Mucosa of rectum (tissue), 2 donors: Measurements from ENCODE around the gene LRRC10B.

Source experiments
- H3K27ac ChIP-seq, 2 donors: one replicate each; pipeline ENCODE4 v1.7.0; 2013; ENCODE audit warnings: inconsistent platforms in 2 of 2, low read depth in 2 of 2, low read length in 2 of 2
- H3K27me3 ChIP-seq, 2 donors: one replicate each; pipeline ENCODE4 v1.7.0; 2013; ENCODE audit warnings: low read length in 2 of 2; ENCODE audit not compliant: control insufficient read depth in 2 of 2, insufficient read depth in 2 of 2
- H3K36me3 ChIP-seq, 2 donors: one replicate each; pipeline ENCODE4 v1.7.0; 2013; ENCODE audit warnings: low read length in 2 of 2; ENCODE audit not compliant: control insufficient read depth in 2 of 2, insufficient read depth in 2 of 2
- H3K4me1 ChIP-seq, 2 donors: one replicate each; pipeline ENCODE4 v1.7.0; 2013; ENCODE audit warnings: low read length in 2 of 2, mild to moderate bottlenecking in 1 of 2; ENCODE audit not compliant: control insufficient read depth in 2 of 2, insufficient read depth in 2 of 2
- H3K4me3 ChIP-seq, 2 donors: one replicate each; pipeline ENCODE4 v1.7.0; 2013; ENCODE audit warnings: low read length in 2 of 2
- H3K9ac ChIP-seq, 2 donors: one replicate each; pipeline ENCODE4 v1.7.0; 2013; ENCODE audit warnings: low read length in 2 of 2, low read depth in 1 of 2, mild to moderate bottlenecking in 1 of 2
- H3K9me3 ChIP-seq, 2 donors: one replicate each; pipeline ENCODE4 v1.7.0; 2013; ENCODE audit warnings: low read length in 2 of 2; ENCODE audit not compliant: control insufficient read depth in 2 of 2
- donor health status: healthy.
- donor health status: Normal muscosa, but diverticular disease.

Gene LRRC10B

DNA sequence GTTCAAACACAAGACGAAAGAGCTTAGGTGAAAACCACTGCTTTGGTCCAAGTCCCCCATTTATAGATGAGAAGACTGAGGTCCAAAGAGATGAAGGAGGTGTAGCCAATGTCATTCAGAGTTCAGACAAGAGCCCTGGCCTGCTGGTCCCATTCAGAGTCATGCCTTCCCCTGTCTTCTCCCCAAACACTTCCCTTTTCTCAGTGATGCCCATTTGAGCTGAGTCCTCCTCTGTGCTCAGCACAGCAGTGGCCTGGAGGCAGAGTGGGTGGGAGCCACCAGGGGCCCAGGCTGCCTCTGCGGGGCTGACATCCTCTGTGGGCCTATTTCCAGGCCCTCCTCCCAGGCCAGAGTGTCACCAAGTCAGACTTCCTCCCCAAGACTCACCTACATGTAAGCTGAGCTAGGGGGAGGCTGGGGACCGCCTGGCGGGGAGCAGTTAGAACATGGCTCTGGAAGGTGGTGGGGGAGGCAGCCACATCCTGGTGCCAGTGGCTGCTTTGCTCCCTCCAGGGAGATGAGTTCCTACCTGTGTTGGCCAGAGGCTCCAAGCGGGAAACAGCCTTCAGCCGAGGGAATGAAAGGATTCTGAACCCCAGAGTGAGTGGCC, 22.4 kb upstream of the LRRC10B start:
- H3K27ac ChIP-seq = no peak overlapping the region
- H3K9ac ChIP-seq = no peak overlapping the region
- no peaks in the 10 kb centered on the region for H3K36me3 ChIP-seq
- peaks cover 13 to 24% of the 10 kb centered on the region in 2 donors for H3K4me1 ChIP-seq
- H3K4me3 ChIP-seq = no peak overlapping the region
- H3K9me3 ChIP-seq = no peaks in the 10 kb centered on the region
- H3K27me3 ChIP-seq = no peaks in the 10 kb centered on the region

DNA sequence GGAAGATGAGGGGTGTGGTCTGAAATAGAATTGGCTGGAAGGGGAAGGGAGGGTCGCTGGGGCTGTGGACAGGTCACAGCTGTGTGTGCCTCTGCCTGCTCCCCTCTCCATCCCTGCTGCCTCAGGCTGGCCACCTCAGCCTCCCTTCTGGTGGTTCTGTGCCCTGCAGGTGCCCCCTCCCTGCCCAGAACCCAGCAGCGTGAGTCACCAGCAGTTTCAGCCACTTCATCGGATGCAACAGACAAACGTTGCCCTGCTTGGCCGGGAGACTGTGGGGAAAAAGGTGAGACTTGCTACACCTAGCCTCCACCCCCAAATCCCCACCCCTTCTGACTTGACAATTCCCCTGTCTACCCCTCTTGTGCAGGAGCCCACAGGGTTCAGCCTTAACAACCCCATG, 21.8 kb upstream of the LRRC10B start:
- H3K36me3 ChIP-seq = no peaks in the 10 kb centered on the region
- no peaks in the 10 kb centered on the region for H3K27me3 ChIP-seq
- no peak overlapping the region for H3K4me3 ChIP-seq
- no peaks in the 10 kb centered on the region for H3K9me3 ChIP-seq
- no peak overlapping the region for H3K27ac ChIP-seq
- peaks cover 13 to 21% of the 10 kb centered on the region in 2 donors for H3K4me1 ChIP-seq
- H3K9ac ChIP-seq = no peak overlapping the region

DNA sequence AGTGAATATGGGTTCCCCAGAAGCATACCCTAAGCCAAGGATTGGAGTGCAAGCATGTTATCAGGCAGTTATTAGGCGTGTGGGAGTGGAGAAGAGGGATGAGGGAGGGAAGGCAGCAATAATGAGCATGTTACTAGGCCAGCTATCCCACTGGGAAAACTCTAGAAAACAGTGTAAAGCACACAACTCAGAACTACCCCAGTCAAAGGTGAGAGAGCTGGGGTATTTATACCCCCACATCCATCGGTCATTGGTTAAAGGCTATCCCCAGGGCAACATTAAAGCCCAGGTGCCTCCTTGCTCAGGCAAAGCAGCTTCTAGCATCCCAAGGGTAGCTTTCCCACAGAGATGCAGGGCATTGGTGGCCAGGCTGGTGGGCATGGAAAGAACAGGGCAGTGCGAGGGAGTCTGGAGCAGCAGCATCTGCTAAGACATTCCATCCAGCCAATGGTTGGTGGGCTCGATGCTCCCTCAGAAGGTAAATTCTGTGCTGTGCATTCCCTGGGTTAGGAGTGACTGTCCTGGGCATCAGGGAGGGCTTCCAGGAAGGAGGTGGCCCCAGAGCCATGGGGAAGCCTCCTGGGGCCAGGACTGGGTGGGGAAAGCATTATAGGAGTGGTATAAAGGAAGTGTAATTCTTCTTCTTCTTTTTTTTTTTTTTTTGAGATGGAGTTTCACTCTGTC, 21.1 kb upstream of the LRRC10B start:
- H3K4me3 ChIP-seq = no peak overlapping the region
- H3K27me3 ChIP-seq = no peaks in the 10 kb centered on the region
- peaks cover 13 to 21% of the 10 kb centered on the region in 2 donors for H3K4me1 ChIP-seq
- no peaks in the 10 kb centered on the region for H3K9me3 ChIP-seq
- no peaks in the 10 kb centered on the region for H3K36me3 ChIP-seq
- H3K27ac ChIP-seq = no peak overlapping the region
- H3K9ac ChIP-seq = no peak overlapping the region

DNA sequence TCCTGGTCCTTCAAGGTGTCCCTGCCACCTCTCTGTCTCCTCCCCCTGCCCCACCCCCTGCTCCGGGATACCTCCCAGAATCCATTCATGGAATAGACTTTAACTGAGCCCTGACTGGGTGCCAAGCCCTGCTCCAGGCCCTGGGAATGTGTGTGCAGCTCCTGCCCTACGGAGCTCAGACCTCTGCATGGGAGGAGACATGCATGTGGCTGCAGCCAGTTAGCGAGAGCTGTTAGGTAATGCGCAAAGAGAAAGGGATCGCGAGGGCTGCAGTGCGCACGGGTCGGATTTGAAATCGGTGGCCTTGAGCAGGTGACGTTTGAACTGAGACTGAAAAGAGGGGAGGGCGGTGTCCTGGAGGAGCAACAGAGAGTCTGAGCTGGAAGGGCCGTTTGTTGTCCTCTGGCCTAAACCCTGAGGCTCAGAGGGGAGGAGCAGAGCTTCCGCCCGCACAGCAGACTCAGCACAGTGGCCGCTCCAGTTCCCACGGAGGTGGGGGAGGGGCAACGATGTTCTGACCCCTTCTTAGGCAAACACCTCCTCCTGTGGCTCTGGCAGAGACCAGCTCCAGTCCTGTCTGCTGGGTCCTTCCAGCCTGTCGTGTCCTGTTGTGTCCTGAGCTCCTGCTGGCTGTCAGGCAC, 19.8 kb upstream of the LRRC10B start:
- H3K27ac ChIP-seq = peak overlapping the region; percentile 46 to 66
- no peaks in the 10 kb centered on the region for H3K9me3 ChIP-seq
- peak overlapping the region; percentile 32 to 51 for H3K4me3 ChIP-seq
- H3K9ac ChIP-seq = peak overlapping the region in 1 of 2 donors; percentile 36
- peaks cover 13 to 21% of the 10 kb centered on the region in 2 donors for H3K4me1 ChIP-seq
- H3K36me3 ChIP-seq = no peaks in the 10 kb centered on the region
- H3K27me3 ChIP-seq = no peaks in the 10 kb centered on the region

- Histone ChIP-seq H3K9ac (no peak overlapping the region), H3K27ac (peak overlapping the region in 1 of 2 donors; percentile 66), H3K4me3 (no peak overlapping the region)
These were observed 18.5 kb upstream of the LRRC10B start for GRCh38 chr11:61489833-61490721.

GRCh38 chr11:61491736-61492395, 16.7 kb upstream of the LRRC10B start:
- no peaks in the 10 kb centered on the region for H3K9me3 ChIP-seq
- H3K4me1 ChIP-seq = peaks cover 13 to 21% of the 10 kb centered on the region in 2 donors
- H3K4me3 ChIP-seq = no peak overlapping the region
- no peaks in the 10 kb centered on the region for H3K36me3 ChIP-seq
- H3K27ac ChIP-seq = no peak overlapping the region
- no peaks in the 10 kb centered on the region for H3K27me3 ChIP-seq
- H3K9ac ChIP-seq = no peak overlapping the region

More at GRCh38 chr11:61489833-61490721, 18.5 kb upstream of the LRRC10B start:
- H3K4me1 ChIP-seq = peaks cover 13 to 21% of the 10 kb centered on the region in 2 donors
- H3K36me3 ChIP-seq = no peaks in the 10 kb centered on the region
- no peaks in the 10 kb centered on the region for H3K27me3 ChIP-seq
- no peaks in the 10 kb centered on the region for H3K9me3 ChIP-seq

GRCh38 chr11:61494381-61494961, 14.1 kb upstream of the LRRC10B start:
- H3K4me1 ChIP-seq = peaks cover 5 to 10% of the 10 kb centered on the region in 2 donors
- H3K4me3 ChIP-seq = no peak overlapping the region
- H3K27me3 ChIP-seq = no peaks in the 10 kb centered on the region
- no peak overlapping the region for H3K27ac ChIP-seq
- no peaks in the 10 kb centered on the region for H3K36me3 ChIP-seq
- H3K9me3 ChIP-seq = no peaks in the 10 kb centered on the region
- no peak overlapping the region for H3K9ac ChIP-seq

GRCh38 chr11:61495801-61496601, 12.5 kb upstream of the LRRC10B start:
- Histone ChIP-seq H3K36me3 (no peaks in the 10 kb centered on the region), H3K27ac (no peak overlapping the region), H3K27me3 (no peaks in the 10 kb centered on the region), H3K4me1 (no peaks in the 10 kb centered on the region), H3K9ac (no peak overlapping the region), H3K4me3 (no peak overlapping the region), H3K9me3 (no peaks in the 10 kb centered on the region)
